Liver (tissue), 9 donors: ENCODE measurements around the gene PDK2. TPM values are rescaled to one million over a fixed set of nuclear protein-coding genes. Genes with fewer than 3 reads are reported as not detected.
A peak's percentile ranks its signal among the peaks of the same experiment; 100 is the strongest.

Experiments
- DNase-seq: peaks from one replicate; pipeline ENCODE4 v3.0.0-alpha.2; 2017; ENCODE audit warnings: low spot score
- H3K27ac ChIP-seq, 2 donors: one replicate each; pipeline ENCODE4 v1.7.0; 2013; ENCODE audit warnings: inconsistent platforms in 2 of 2, low read length in 2 of 2, control low read depth in 1 of 2, low read depth in 1 of 2, mild to moderate bottlenecking in 1 of 2
- H3K27me3 ChIP-seq, 4 donors: one replicate each; pipeline versions ENCODE4 v1.6.1 to v1.7.0; 2013; ENCODE audit warnings: low read length in 3 of 4, inconsistent platforms in 1 of 4, mild to moderate bottlenecking in 1 of 4, moderate library complexity in 1 of 4; ENCODE audit not compliant: control insufficient read depth in 4 of 4, insufficient read depth in 4 of 4
- H3K36me3 ChIP-seq, 4 donors: one replicate each; pipeline versions ENCODE4 v1.6.1 to v1.7.0; 2013; ENCODE audit warnings: low read length in 3 of 4, mild to moderate bottlenecking in 3 of 4, low read depth in 1 of 4, moderate library complexity in 1 of 4; ENCODE audit not compliant: control insufficient read depth in 4 of 4, insufficient read depth in 3 of 4
- H3K4me1 ChIP-seq, 4 donors: one replicate each; pipeline versions ENCODE4 v1.6.1 to v1.7.0; 2013; ENCODE audit warnings: low read length in 3 of 4, mild to moderate bottlenecking in 3 of 4, moderate library complexity in 1 of 4; ENCODE audit not compliant: control insufficient read depth in 4 of 4, insufficient read depth in 4 of 4
- H3K4me3 ChIP-seq, 3 donors: one replicate each; pipeline versions ENCODE4 v1.6.1 to v1.7.0; 2013; ENCODE audit warnings: low read length in 3 of 3, control low read depth in 1 of 3, low read depth in 1 of 3, mild to moderate bottlenecking in 1 of 3
- H3K9ac ChIP-seq, 2 donors: one replicate each; pipeline ENCODE4 v1.7.0; 2013; ENCODE audit warnings: low read length in 2 of 2, mild to moderate bottlenecking in 2 of 2, moderate library complexity in 2 of 2, control low read depth in 1 of 2, low read depth in 1 of 2
- H3K9me3 ChIP-seq, 4 donors: one replicate each; pipeline versions ENCODE4 v1.6.1 to v1.7.0; 2013; ENCODE audit warnings: low read length in 3 of 4; ENCODE audit not compliant: control insufficient read depth in 4 of 4
- FOXA1 ChIP-seq: IDR thresholded peaks from 2 replicates; pipeline ENCODE4 v1.6.1; 2016; ENCODE audit warnings: antibody characterized with exemption
- GABPA ChIP-seq, 2 donors: IDR thresholded peaks in 1 of 2; conservative IDR thresholded peaks in 1 of 2; 2 replicates each; pipeline ENCODE4 v1.6.1; 2016; ENCODE audit warnings: antibody characterized with exemption in 2 of 2, mild to moderate bottlenecking in 1 of 2, moderate library complexity in 1 of 2
- HNF4A ChIP-seq, 2 donors: conservative IDR thresholded peaks; 2 replicates each; pipeline ENCODE4 v1.6.1; 2016; ENCODE audit warnings: antibody characterized with exemption in 2 of 2, mild to moderate bottlenecking in 2 of 2
- HNF4G ChIP-seq: IDR thresholded peaks from 2 replicates; pipeline ENCODE4 v1.6.1; 2016; ENCODE audit warnings: antibody characterized with exemption
- JUND ChIP-seq, 2 donors: IDR thresholded peaks; 2 replicates each; pipeline ENCODE4 v1.6.1; 2016; ENCODE audit warnings: antibody characterized with exemption in 2 of 2
- NR2F2 ChIP-seq: IDR thresholded peaks from 2 replicates; pipeline ENCODE4 v1.6.1; 2016; ENCODE audit warnings: antibody characterized with exemption
- RAD21 ChIP-seq, 2 donors: IDR thresholded peaks; 2 replicates each; pipeline ENCODE4 v1.6.1; 2016; ENCODE audit warnings: antibody characterized with exemption in 2 of 2, mild to moderate bottlenecking in 2 of 2
- RXRA ChIP-seq, 2 donors: IDR thresholded peaks; 2 replicates each; pipeline ENCODE4 v1.6.1; 2017 to 2018; ENCODE audit warnings: antibody characterized with exemption in 2 of 2, mild to moderate bottlenecking in 1 of 2
- TAF1 ChIP-seq: conservative IDR thresholded peaks from 2 replicates; pipeline ENCODE4 v1.6.1; 2016; ENCODE audit warnings: antibody characterized with exemption, mild to moderate bottlenecking
- YY1 ChIP-seq: IDR thresholded peaks from 2 replicates; pipeline ENCODE4 v1.6.1; 2016; ENCODE audit warnings: antibody characterized with exemption, mild to moderate bottlenecking
- WGBS: extraction: QIAGEN DNeasy Blood & Tissue Kit; methylation state at CpG from one replicate; pipeline ENCODE4 v1.1.7; 2013; 5-methylcytosine and 5-hydroxymethylcytosine counted together
- polyA plus RNA-seq, 2 donors: library from polyadenylated mRNA; stranded (reverse) in 1 of 2; unstranded in 1 of 2; fragments of 200-250 nt in 1 of 2; fragments of >200 nt in 1 of 2; fragmentation: Nextera tagmentation in 1 of 2; extraction: Ambion mirVana in 1 of 2; gene quantifications; one replicate each; pipeline versions ENCODE4 v1.2.1 to v1.2.3, GENCODE V29; 2013 to 2015
- total RNA-seq, 2 donors: library from RNA; depleted of rRNA; stranded (reverse); fragments of >200 nt; gene quantifications; one replicate each; pipeline ENCODE4 v1.2.3, GENCODE V29; 2014
- TF ChIP-seq, protein P1 (sequence below): fragments of 150-350 bp; IDR thresholded peaks from 2 replicates; pipeline ENCODE4 v1.5.1; 2017; ENCODE audit warnings: improper control_type of control experiment, low read depth, low read length; ENCODE audit not compliant: missing input control
- TF ChIP-seq, protein P2 (sequence below): IDR thresholded peaks from 2 replicates; pipeline ENCODE4 v1.6.1; 2016; ENCODE audit warnings: antibody characterized with exemption
- TF ChIP-seq, protein P3 (sequence below): IDR thresholded peaks from 2 replicates; pipeline ENCODE4 v1.6.1; 2016; ENCODE audit warnings: antibody characterized with exemption, mild to moderate bottlenecking
- donor health status: healthy.
- donor health status: healthy.
- donor health status: healthy.
- donor health status: healthy.
- donor health status: healthy.

Gene PDK2
- total and polyA plus RNA-seq, 4 donors, result 8.6 to 36.6 (median 28.5) TPM

GRCh38 chr17:50139950-50140885, 45.1 kb downstream of the PDK2 start:
- TF ChIP-seq HNF4A (conservative IDR thresholded peaks at IDR 0.05), result peak in 1 of 2 donors; percentile 29
- TF ChIP-seq GABPA (IDR thresholded peaks at IDR 0.05 in 1 of 2, conservative IDR thresholded peaks at IDR 0.05 in 1 of 2), result no peak
- no peak for TF ChIP-seq NR2F2
- TF ChIP-seq, protein P1, sequence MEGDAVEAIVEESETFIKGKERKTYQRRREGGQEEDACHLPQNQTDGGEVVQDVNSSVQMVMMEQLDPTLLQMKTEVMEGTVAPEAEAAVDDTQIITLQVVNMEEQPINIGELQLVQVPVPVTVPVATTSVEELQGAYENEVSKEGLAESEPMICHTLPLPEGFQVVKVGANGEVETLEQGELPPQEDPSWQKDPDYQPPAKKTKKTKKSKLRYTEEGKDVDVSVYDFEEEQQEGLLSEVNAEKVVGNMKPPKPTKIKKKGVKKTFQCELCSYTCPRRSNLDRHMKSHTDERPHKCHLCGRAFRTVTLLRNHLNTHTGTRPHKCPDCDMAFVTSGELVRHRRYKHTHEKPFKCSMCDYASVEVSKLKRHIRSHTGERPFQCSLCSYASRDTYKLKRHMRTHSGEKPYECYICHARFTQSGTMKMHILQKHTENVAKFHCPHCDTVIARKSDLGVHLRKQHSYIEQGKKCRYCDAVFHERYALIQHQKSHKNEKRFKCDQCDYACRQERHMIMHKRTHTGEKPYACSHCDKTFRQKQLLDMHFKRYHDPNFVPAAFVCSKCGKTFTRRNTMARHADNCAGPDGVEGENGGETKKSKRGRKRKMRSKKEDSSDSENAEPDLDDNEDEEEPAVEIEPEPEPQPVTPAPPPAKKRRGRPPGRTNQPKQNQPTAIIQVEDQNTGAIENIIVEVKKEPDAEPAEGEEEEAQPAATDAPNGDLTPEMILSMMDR, result peak; percentile 91
- TF ChIP-seq RAD21 (IDR thresholded peaks at IDR 0.05), result peak; percentile 82 to 92
- TF ChIP-seq HNF4G, result peak; percentile 6
- H3K4me1 ChIP-seq, result peaks cover 9 to 23% (median 19%) of the 10 kb centered on the region in 4 donors
- H3K9ac ChIP-seq, result no peak overlapping the region
- peak; percentile 87 for DNase-seq
- no peak overlapping the region for H3K4me3 ChIP-seq
- H3K9me3 ChIP-seq, result no peaks in the 10 kb centered on the region
- WGBS, result 46% methylated on average over 19 of the region's 19 CpGs
- H3K36me3 ChIP-seq, result peaks cover 12 to 35% (median 25%) of the 10 kb centered on the region in 4 donors
- H3K27me3 ChIP-seq, result no peaks in the 10 kb centered on the region
- H3K27ac ChIP-seq, result no peak overlapping the region

GRCh38 chr17:50141026-50141744, 46.0 kb downstream of the PDK2 start:
- Histone ChIP-seq H3K9me3 (no peaks in the 10 kb centered on the region), H3K27me3 (no peaks in the 10 kb centered on the region), H3K4me1 (peaks cover 15 to 33% (median 28%) of the 10 kb centered on the region in 4 donors), H3K27ac (no peak overlapping the region), H3K9ac (no peak overlapping the region), H3K36me3 (peaks cover 6 to 28% (median 25%) of the 10 kb centered on the region in 4 donors), H3K4me3 (no peak overlapping the region)
- TF ChIP-seq GABPA (IDR thresholded peaks at IDR 0.05 in 1 of 2, conservative IDR thresholded peaks at IDR 0.05 in 1 of 2) (no peak), JUND (IDR thresholded peaks at IDR 0.05) (no peak), RAD21 (IDR thresholded peaks at IDR 0.05) (no peak), RXRA (IDR thresholded peaks at IDR 0.05) (no peak), HNF4G (no peak), TAF1 (no peak), HNF4A (conservative IDR thresholded peaks at IDR 0.05) (no peak), FOXA1 (no peak), YY1 (no peak), NR2F2 (no peak)
- TF ChIP-seq, protein P2, sequence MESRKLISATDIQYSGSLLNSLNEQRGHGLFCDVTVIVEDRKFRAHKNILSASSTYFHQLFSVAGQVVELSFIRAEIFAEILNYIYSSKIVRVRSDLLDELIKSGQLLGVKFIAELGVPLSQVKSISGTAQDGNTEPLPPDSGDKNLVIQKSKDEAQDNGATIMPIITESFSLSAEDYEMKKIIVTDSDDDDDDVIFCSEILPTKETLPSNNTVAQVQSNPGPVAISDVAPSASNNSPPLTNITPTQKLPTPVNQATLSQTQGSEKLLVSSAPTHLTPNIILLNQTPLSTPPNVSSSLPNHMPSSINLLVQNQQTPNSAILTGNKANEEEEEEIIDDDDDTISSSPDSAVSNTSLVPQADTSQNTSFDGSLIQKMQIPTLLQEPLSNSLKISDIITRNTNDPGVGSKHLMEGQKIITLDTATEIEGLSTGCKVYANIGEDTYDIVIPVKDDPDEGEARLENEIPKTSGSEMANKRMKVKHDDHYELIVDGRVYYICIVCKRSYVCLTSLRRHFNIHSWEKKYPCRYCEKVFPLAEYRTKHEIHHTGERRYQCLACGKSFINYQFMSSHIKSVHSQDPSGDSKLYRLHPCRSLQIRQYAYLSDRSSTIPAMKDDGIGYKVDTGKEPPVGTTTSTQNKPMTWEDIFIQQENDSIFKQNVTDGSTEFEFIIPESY, result no peak
- TF ChIP-seq, protein P3, sequence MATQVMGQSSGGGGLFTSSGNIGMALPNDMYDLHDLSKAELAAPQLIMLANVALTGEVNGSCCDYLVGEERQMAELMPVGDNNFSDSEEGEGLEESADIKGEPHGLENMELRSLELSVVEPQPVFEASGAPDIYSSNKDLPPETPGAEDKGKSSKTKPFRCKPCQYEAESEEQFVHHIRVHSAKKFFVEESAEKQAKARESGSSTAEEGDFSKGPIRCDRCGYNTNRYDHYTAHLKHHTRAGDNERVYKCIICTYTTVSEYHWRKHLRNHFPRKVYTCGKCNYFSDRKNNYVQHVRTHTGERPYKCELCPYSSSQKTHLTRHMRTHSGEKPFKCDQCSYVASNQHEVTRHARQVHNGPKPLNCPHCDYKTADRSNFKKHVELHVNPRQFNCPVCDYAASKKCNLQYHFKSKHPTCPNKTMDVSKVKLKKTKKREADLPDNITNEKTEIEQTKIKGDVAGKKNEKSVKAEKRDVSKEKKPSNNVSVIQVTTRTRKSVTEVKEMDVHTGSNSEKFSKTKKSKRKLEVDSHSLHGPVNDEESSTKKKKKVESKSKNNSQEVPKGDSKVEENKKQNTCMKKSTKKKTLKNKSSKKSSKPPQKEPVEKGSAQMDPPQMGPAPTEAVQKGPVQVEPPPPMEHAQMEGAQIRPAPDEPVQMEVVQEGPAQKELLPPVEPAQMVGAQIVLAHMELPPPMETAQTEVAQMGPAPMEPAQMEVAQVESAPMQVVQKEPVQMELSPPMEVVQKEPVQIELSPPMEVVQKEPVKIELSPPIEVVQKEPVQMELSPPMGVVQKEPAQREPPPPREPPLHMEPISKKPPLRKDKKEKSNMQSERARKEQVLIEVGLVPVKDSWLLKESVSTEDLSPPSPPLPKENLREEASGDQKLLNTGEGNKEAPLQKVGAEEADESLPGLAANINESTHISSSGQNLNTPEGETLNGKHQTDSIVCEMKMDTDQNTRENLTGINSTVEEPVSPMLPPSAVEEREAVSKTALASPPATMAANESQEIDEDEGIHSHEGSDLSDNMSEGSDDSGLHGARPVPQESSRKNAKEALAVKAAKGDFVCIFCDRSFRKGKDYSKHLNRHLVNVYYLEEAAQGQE, result no peak
- TF ChIP-seq, protein P1, result no peak
- 93% methylated on average over 16 of the region's 16 CpGs for WGBS
- DNase-seq, result no peak
